ENCODE results near the gene ARHGEF1. TPM values are rescaled to one million over a fixed set of nuclear protein-coding genes. Genes with fewer than 3 reads are reported as not detected.
"Not testable (repeated sequence)": the region's sequence is repeated elsewhere in the genome, so short reads cannot be mapped to it uniquely, and the experiment has no call there.

Gene ARHGEF1
- polyA plus RNA-seq, 10 donors: 26.4 to 58.8 (median 43.1) TPM

DNA sequence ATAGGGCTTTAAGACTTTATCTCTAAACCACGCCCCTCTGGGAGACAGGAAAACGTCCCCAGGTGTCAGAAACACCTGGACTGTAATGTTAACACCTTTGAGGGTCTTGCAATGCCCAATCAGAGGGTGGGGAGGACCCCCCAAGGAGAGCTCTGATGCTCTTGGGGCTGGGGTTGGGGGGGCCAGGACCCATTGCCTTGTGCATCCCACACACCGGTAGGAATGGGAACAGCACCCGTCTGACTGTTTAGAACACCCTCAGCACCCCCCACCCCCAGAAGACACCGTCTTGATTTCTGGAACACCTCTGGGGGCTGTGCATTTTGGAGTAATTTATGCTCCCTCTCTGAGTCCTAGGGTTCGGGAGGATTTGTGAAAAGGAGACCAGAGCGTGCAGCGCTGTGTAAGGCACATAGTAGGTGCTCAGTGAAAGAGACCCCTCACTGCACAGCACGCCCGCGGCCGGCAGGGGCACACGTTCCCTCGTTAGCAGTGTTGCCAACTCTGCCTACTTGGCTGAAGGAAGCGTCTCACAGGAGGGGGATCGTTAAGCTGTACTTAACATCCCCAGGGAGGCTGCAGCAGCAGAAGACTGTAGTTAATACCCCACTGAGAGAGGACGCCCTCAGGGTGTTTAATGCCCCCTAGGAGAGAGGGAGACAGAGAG is 48.1 kb downstream of the ARHGEF1 start:
- DNase-seq: no peak

GRCh38 chr19:41932259-41932719 is 49.3 kb downstream of the ARHGEF1 start:
- DNase-seq: no peak

DNA sequence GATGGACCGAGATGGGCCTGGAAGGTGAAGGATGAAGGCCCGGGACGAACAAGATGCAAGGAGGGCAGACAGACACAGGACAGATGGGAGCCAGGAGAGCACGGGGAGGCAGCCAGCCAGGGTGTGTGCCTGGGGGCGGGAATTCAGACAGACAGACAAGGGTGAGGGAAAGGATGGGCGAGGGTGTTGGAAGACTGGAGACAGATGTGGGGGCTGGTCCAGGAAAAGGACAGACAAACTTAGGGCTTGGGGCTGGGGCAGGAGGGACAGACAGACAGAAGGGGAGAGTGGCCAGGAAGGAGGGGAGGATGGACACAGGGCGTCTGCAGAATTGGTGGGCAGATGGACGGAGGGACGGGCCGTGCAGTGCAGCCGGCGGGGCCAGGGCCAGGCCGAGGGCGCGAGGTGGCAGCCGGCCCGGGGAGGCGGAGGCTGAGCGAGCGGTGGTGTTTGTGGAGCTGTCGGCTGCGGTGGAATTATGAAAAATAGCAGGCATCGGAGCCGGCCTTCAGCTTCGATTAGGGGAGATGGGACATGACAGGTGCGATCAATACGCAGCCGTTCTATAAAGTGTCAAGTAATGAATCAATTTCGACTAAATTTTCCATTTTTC is 49.8 kb downstream of the ARHGEF1 start:
- DNase-seq: no peak

DNA sequence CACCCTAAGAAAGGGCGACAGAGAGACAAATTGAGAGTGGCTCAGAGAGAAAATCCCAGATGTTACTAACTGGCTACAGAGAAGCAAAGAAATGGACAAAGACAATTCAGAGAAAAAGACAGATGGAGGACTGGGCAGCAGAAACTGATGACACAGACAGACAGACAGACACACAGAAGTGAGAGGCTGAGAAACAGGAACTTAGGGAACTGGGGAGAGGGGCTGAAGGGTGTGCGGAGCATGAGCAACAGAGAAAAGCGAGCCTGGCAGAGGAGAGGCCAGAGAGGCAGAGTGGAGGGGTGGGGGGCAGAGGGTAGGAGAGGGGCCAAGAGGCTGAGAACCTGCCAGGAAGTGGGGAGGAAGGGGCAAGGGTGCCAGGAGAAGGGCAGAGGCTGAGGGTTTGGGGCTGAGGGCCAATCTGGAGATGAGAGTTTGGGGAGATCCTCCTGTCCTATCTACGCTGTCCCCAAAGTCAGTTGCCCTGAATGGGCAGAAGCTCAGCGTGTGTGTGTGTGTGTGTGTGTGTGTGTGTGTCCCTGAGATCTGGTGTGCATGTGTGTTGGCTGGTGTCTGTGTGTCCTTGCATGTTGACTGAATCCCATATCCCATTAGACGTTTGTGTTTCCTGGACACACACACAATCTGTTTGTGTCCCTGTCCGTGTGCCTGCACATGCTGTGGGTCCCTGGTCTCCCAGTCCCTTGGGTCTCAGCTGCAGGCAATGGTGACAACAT is 50.9 kb downstream of the ARHGEF1 start:
- no peak for DNase-seq

GRCh38 chr19:41934849-41935374 is 51.9 kb downstream of the ARHGEF1 start:
- peak; percentile 33 to 78 (median 57) for DNase-seq

DNA sequence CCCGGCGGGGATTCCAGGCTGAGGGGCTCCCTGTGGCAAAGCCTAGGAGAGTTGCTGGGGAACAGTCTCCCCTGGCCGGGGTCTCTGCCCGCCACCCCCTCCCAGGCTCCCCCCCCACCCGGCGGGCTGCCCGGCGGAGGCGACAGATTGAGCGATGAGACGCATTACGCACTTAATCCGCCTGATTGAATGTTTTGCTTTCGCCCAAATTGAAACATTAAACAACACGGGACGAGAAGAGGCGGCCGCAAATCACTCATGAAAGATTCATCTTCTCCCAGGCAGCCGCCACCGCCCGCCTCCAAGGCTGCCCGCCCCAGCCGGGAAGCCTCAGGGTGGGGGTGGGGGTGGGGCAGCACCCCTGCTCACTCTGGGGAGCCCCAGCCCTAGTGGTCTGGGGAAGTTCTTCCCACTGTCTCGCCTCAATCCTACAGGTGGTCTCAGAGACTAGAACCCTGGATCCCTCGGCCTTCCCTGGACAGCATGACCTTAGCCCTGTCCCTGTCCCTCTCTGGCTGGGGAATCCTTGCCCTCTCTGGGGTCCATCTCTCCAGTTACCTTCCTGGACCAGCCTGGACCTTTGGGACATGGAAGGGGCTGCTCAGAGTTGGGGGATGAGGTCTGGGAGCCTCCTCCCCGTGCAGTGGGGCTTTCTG is 52.9 kb downstream of the ARHGEF1 start:
- DNase-seq: no peak

DNA sequence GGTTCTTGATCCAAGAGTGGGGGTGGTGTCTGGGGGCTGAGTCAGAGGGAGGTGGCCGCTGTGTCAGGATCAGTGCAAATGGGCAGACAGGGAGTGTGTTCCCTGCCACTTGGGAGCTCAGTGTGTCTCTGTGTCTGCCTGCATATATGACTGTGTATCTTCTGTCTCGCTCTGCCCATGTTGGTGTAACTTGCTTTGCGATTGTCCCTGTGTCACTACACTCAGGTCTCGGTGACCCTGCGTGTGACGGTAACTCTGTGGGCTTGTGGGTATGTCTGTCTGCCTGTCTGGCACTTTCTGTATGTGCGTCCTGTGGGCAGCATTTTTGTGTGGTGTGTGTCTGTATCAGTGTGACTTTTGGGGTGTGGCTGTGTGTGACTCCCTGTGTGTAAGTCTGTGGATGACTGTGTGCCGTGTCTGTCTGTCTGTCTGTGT is 53.4 kb downstream of the ARHGEF1 start:
- DNase-seq: no peak

GRCh38 chr19:41936961-41937360 is 54.0 kb downstream of the ARHGEF1 start:
- no peak for DNase-seq

DNA sequence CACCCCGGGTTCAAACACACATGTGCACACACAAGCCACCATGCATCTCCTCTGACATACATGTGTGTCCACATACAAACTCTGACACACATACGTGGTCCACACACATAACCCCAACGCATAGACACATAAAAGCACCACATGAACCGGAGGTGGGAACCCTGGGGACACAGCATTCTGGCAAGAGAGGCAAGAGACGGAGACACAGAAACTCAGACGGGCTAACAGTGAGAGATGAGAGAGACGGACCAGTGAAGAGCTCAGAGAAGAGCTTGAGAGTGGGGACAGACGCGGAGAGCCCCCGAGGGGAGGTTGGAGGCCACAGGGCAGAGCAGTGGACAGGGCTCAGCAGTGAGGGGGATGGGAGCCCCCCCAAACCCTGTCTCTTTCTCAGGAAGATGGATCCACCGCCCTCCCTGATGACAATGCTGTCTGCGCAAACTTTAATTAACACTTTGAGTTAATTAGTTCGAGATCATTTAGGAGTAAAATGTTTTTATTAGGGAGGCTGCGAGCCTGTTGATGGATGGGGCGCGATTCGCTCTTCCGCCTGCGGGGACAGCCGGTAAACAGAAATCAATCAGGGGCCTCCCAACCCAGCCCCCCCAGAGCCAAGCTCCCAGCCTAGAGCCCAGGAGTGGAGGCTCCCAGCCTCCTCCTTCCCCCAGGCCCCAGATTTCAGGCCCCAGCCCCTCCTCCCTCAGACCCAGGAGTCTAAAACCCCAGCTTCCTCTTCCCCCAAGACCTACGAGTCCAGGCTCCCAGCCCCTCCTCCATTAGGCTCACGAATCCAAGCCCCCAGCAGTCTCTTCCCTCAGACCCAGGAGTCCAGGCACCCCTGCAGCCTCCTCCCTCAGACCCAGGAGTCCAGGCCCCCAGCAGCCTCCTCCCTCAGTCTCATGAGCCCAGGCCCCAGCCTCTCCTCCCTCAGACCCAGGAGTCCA is 54.8 kb downstream of the ARHGEF1 start:
- DNase-seq: no peak

DNA sequence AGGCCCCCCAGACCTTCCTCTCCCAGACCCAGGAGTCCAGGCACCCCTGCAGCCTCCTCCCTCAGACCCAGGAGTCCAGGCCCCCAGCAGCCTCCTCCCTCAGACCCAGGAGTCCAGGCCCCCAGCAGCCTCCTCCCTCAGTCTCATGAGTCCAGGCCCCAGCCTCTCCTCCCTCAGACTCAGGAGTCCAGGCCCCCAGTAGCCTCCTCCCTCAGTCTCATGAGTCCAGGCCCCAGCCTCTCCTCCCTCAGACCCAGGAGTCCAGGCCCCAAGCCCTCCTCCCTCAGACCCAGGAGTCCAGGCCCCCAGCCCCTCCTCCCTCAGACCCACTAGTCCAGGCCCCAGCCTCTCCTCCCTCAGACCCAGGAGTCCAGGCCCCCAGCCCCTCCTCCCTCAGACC is 56.2 kb downstream of the ARHGEF1 start:
- not testable (repeated sequence) for DNase-seq

DNA sequence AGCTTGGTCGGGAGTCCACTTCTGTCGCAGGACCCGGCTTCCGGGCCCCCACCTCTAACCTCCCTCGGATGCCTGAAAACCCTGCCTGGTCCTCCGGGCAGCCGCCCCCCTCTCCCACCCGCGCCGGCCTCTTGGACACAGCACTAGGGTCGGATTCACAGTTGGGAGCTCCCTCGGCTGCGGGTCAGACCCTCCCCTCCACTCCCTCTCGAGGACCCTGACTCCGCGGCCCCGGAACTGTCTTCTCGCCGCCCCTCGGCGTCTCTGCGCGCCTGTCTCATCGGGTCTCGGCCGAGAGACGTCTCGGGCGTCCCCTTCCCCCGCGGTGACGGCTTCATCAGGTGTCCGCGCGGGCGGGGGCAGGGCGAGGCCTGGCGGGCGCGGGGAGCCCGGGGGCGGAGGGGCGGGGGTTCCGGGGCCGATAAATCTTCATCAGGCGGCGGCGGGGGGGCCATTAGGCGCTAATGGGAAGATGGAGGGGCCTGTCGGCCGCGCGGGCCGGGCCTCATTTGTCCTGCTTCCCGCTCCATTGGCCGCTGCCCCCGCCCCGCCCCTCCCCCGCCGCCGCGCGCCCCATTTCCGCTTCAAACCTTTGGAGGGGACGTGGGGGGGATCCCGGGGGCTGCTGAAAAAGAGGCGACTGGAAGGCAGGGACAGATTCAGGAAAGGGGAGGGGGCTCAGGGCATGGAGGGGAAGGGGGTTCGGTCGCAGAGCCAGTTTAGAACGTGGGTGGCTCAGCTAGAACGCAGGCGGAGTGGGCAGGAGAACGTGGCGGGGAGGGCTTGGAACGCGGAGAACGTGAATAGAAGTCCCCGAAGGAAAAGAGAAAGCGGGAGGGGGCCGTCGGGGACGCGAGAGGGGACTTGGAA is 57.1 kb downstream of the ARHGEF1 start:
- DNase-seq: peak; percentile 18 to 81 (median 45)

- DNase-seq: no peak
Observed at GRCh38 chr19:41940731-41941409, 57.9 kb downstream of the ARHGEF1 start.

DNA sequence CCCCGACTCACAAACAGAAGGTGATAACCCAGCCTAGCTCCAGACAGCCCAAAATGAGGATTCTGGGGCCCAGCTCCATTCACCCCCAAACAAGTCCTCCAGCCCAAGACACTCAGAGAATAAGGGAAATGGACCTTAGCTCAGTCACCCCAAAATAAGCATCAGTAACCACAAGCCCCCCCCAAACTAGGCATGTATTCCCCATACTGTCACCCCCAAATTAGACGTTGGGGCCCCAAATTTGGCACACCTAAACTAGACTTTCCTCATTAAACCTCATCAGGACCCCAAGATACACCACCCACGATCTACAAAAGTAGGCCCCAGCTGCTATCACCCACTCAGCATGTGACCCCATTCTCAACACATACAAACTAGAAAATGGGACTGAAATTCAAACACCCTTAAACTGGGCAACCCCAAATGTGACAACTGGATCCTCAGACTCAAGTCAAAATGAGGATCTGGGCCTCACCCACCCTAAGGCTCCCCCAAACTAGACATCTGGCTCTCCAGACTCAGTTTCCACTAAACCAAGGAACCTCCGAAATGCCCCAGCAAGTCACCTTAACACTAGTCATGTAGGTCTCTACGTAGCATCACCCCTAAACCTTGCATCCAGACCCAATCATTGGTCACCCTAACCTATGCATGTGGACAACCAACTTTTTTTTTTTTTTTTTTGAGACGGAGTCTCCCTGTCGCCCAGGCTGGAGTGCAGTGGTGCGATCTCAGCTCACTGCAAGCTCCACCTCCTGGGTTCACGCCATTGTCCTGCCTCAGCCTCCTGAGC is 58.6 kb downstream of the ARHGEF1 start:
- no peak for DNase-seq

- no peak for DNase-seq
Observed at GRCh38 chr19:41944336-41944735, 61.4 kb downstream of the ARHGEF1 start.

DNA sequence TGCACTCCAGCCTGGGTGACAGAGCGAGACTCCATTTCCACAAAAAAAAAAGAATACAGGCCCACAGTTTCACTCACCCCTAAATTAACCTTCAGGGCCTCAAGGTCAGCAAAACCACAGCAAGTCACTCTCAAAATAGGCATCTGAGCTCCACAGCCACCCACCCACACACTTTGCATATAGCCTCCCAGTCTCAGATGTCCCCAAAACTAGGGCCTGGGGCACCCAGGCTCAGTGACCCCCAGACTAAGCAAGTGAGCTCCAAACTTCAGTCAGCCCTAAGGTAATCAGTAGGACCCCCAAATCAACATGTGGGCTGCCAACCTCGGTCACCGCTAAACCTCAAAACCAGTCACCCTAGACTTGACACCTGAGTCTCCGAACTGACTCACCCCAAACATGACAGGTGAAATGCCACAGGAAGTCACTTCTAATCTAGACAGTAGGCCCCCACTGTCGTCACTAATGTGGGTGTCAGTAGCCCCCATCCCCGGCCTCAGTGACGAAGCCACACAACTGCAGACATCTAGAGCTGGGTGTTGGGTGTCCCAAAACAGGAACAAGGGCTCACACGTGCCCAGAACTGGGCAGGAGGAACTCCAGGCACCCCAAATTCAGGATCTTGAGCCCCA is 62.3 kb downstream of the ARHGEF1 start:
- no peak for DNase-seq

- no peak for DNase-seq
Observed at GRCh38 chr19:41947091-41947490, 64.1 kb downstream of the ARHGEF1 start.

GRCh38 chr19:41951686-41952172 is 68.7 kb downstream of the ARHGEF1 start:
- peak; percentile 54 to 83 (median 79) for DNase-seq

DNA sequence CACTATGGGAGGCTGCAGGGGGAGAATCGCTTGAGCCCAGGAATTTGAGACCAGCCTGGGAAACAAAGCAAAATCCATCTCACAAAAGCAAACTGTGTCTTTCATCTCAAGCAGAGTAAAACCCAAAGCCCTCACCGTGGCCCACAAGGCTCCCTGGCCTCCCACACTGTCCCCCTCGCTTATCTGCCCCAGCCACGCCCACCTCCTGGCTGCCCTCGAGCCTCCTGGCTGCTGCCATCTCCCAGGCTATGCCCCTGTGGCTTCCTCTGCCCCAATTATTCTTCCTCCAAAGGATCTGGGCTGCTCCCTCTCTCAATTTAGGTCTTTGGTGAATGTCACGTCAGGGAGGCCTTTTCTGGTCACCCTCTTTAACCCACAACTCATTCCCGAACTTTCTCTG is 72.5 kb downstream of the ARHGEF1 start:
- no peak for DNase-seq

Measured in muscle of back (tissue), 11 donors.